ENCODE data around the gene JPH2. TPM values are rescaled to one million over a fixed set of nuclear protein-coding genes. Genes with fewer than 3 reads are reported as not detected.

Gene JPH2
- total RNA-seq, 1 experiment from 2014 or later, result 0.81 TPM

- TF ChIP-seq, protein P1, sequence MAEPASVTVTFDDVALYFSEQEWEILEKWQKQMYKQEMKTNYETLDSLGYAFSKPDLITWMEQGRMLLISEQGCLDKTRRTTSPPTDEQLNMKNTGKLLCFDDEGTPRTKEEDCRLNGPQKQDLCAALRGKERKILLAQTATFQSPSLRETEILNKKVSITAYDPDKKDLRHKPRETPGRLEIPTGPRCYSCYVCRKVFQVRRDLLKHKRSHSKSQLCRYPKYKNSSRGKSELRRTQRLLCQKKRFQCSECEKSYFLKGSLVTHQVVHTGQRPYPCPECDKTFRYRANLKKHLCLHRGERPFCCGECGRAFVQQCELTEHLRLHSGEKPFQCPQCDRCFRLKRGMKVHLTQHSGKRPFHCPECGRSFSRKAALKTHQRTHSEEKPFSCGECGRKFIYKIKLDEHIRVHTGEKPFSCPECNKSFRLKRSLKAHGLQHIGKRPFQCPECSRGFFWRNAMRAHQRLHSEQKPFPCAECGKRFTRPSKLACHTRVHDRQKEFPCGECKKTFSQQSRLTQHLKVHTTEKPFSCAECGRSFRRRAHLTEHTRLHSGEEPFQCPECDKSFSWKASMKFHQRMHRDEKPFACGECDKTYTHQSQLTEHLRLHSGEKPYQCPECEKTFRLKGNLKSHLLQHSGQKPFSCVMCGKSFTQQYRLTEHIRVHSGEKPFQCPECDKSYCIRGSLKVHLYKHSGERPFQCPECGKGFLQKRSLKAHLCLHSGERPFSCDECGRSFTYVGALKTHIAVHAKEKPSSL (CRISPR knock-in tag; conservative IDR thresholded peaks at IDR 0.05), result no peak
Measured at GRCh38 chr20:44146272-44146671, 40.7 kb downstream of the JPH2 start (continued).

DNA sequence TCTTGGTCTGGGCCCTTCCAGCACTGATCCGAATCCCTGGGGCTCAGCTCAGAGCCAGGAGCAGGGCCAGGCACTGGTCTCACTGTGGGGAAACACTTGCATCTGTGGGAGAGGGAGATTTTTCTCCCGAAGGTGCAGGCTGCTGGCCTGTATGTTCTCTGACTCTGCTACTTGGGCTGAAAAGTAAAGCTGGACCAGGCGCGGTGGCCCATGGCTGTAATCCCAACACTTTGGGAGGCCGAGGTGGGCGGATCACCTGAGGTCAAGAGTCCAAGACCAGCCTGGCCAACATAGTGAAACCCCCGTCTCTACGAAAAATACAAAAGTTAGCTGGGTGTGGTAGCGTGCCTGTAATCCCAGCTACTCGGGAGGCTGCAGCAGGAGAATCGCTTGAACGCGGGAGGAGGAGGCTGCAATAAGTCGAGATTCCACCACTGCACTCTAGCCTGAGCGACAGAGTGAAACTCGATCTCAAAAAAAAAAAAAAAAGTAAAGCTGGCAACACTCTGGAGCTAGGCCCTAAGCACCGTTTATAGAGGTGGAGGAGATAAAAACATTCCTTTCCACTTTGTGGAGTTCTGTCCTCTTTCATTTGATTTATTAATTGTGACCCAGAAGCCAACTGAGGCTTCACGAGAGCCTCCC, 41.7 kb downstream of the JPH2 start:
- no peaks in the 10 kb centered on the region for H3K36me3 Mint-ChIP-seq
- no peak for ATAC-seq
- H3K4me3 Mint-ChIP-seq, result no peak overlapping the region
- H3K27ac Mint-ChIP-seq, result no peak overlapping the region
- ChIA-PET POLR2A (interaction anchor here (0.7 kb wide), 1 partner anchor 192 kb away, joined by 4 read pairs; no protein-coding TSS in a partner anchor), CTCF (interaction anchor here (0.7 to 2.1 kb wide), 3 partner anchors 8 to 45 kb away, joined by 3 to 9 read pairs (median 7); no protein-coding TSS in a partner anchor)
- no peaks in the 10 kb centered on the region for H3K9me3 Mint-ChIP-seq
- H3K4me1 Mint-ChIP-seq, result peaks cover 2% of the 10 kb centered on the region; the same call in 1 of the 2 replicates
- H3K27me3 Mint-ChIP-seq (ENCODE audit: low read depth), result peaks cover 5% of the 10 kb centered on the region; the same call in 1 of the 2 replicates
- TF ChIP-seq MYBL2 (CRISPR knock-in tag; IDR thresholded peaks at IDR 0.05), result no peak
- TF ChIP-seq NR2C2 (CRISPR knock-in tag; IDR thresholded peaks at IDR 0.05), result no peak
- TF ChIP-seq AFF4 (CRISPR knock-in tag; IDR thresholded peaks at IDR 0.05; ENCODE audit: borderline replicate concordance), result no peak
- no peak for TF ChIP-seq TEAD4 (CRISPR knock-in tag; IDR thresholded peaks at IDR 0.05)
- TF ChIP-seq ESRRA (CRISPR knock-in tag; IDR thresholded peaks at IDR 0.05; ENCODE audit: borderline replicate concordance), result no peak
- no peak for TF ChIP-seq ZNF219 (CRISPR knock-in tag; IDR thresholded peaks at IDR 0.05; ENCODE audit: borderline replicate concordance)
- TF ChIP-seq OVOL2 (CRISPR knock-in tag; IDR thresholded peaks at IDR 0.05; ENCODE audit: borderline replicate concordance), result no peak
- TF ChIP-seq ZBTB43 (CRISPR knock-in tag; IDR thresholded peaks at IDR 0.05), result no peak
- no peak for TF ChIP-seq RORB (CRISPR knock-in tag; IDR thresholded peaks at IDR 0.05)
- TF ChIP-seq, protein P2, sequence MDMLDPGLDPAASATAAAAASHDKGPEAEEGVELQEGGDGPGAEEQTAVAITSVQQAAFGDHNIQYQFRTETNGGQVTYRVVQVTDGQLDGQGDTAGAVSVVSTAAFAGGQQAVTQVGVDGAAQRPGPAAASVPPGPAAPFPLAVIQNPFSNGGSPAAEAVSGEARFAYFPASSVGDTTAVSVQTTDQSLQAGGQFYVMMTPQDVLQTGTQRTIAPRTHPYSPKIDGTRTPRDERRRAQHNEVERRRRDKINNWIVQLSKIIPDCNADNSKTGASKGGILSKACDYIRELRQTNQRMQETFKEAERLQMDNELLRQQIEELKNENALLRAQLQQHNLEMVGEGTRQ (CRISPR knock-in tag; IDR thresholded peaks at IDR 0.05), result no peak
- TF ChIP-seq, protein P3, sequence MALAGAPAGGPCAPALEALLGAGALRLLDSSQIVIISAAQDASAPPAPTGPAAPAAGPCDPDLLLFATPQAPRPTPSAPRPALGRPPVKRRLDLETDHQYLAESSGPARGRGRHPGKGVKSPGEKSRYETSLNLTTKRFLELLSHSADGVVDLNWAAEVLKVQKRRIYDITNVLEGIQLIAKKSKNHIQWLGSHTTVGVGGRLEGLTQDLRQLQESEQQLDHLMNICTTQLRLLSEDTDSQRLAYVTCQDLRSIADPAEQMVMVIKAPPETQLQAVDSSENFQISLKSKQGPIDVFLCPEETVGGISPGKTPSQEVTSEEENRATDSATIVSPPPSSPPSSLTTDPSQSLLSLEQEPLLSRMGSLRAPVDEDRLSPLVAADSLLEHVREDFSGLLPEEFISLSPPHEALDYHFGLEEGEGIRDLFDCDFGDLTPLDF (CRISPR knock-in tag; IDR thresholded peaks at IDR 0.05), result no peak
- TF ChIP-seq, protein P4, sequence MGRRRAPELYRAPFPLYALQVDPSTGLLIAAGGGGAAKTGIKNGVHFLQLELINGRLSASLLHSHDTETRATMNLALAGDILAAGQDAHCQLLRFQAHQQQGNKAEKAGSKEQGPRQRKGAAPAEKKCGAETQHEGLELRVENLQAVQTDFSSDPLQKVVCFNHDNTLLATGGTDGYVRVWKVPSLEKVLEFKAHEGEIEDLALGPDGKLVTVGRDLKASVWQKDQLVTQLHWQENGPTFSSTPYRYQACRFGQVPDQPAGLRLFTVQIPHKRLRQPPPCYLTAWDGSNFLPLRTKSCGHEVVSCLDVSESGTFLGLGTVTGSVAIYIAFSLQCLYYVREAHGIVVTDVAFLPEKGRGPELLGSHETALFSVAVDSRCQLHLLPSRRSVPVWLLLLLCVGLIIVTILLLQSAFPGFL (CRISPR knock-in tag; IDR thresholded peaks at IDR 0.05; ENCODE audit: borderline replicate concordance), result no peak
- no peak for TF ChIP-seq PRRX2 (CRISPR knock-in tag; IDR thresholded peaks at IDR 0.05)
- no peak for TF ChIP-seq ETV6 (CRISPR knock-in tag; IDR thresholded peaks at IDR 0.05)
- TF ChIP-seq TCF7 (CRISPR knock-in tag; IDR thresholded peaks at IDR 0.05; ENCODE audit: low read depth), result no peak
- TF ChIP-seq GRHL2 (CRISPR knock-in tag; IDR thresholded peaks at IDR 0.05; ENCODE audit: insufficient replicate concordance, severe bottlenecking), result no peak
- no peak for TF ChIP-seq USF1 (CRISPR knock-in tag; IDR thresholded peaks at IDR 0.05)
- TF ChIP-seq, protein P5, sequence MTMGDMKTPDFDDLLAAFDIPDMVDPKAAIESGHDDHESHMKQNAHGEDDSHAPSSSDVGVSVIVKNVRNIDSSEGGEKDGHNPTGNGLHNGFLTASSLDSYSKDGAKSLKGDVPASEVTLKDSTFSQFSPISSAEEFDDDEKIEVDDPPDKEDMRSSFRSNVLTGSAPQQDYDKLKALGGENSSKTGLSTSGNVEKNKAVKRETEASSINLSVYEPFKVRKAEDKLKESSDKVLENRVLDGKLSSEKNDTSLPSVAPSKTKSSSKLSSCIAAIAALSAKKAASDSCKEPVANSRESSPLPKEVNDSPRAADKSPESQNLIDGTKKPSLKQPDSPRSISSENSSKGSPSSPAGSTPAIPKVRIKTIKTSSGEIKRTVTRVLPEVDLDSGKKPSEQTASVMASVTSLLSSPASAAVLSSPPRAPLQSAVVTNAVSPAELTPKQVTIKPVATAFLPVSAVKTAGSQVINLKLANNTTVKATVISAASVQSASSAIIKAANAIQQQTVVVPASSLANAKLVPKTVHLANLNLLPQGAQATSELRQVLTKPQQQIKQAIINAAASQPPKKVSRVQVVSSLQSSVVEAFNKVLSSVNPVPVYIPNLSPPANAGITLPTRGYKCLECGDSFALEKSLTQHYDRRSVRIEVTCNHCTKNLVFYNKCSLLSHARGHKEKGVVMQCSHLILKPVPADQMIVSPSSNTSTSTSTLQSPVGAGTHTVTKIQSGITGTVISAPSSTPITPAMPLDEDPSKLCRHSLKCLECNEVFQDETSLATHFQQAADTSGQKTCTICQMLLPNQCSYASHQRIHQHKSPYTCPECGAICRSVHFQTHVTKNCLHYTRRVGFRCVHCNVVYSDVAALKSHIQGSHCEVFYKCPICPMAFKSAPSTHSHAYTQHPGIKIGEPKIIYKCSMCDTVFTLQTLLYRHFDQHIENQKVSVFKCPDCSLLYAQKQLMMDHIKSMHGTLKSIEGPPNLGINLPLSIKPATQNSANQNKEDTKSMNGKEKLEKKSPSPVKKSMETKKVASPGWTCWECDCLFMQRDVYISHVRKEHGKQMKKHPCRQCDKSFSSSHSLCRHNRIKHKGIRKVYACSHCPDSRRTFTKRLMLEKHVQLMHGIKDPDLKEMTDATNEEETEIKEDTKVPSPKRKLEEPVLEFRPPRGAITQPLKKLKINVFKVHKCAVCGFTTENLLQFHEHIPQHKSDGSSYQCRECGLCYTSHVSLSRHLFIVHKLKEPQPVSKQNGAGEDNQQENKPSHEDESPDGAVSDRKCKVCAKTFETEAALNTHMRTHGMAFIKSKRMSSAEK (CRISPR knock-in tag; IDR thresholded peaks at IDR 0.05; ENCODE audit: borderline replicate concordance), result no peak
- DNase-seq (ENCODE audit: low spot score), result no peak

Data from WTC11 (cell line).